ENCODE data around the gene MEGF9. TPM values are rescaled to one million over a fixed set of nuclear protein-coding genes. Genes with fewer than 3 reads are reported as not detected.
"Not testable (repeated sequence)": the region's sequence is repeated elsewhere in the genome, so short reads cannot be mapped to it uniquely, and the experiment has no call there.

Gene MEGF9
- total RNA-seq, 4 donors from 2014 or later: 65.2 to 194 (median 138) TPM

GRCh38 chr9:120557205-120557604 lies 157.1 kb downstream of the MEGF9 start:
- H3K4me3 ChIP-seq (replicated peaks in 1 of 3): no peak overlapping the region
- 46 to 48% methylated on average over 2 of the region's 2 CpGs for WGBS, 2 donors
- intact Hi-C loops (cut with DNase I): no loop called here
- H3K27ac ChIP-seq: no peak overlapping the region
- H3K9me3 ChIP-seq: no peaks in the 10 kb centered on the region
- no peaks in the 10 kb centered on the region for H3K27me3 ChIP-seq
- TF ChIP-seq POLR2A (IDR thresholded peaks at IDR 0.05) (no peak), CTCF (IDR thresholded peaks at IDR 0.05) (no peak)
- no peaks in the 10 kb centered on the region for H3K4me1 ChIP-seq
- DNase-seq: no peak
- peaks cover 0 to 7% of the 10 kb centered on the region in 2 donors for H3K36me3 ChIP-seq

- peaks cover 0 to 7% of the 10 kb centered on the region in 2 donors for H3K36me3 ChIP-seq
- WGBS, 2 donors: 93 to 94% methylated on average over 3 of the region's 3 CpGs
- DNase-seq: no peak
- no peak overlapping the region for H3K4me3 ChIP-seq (replicated peaks in 1 of 3)
- no peaks in the 10 kb centered on the region for H3K27me3 ChIP-seq
- intact Hi-C loops (cut with DNase I): no loop called here
- H3K9me3 ChIP-seq: no peaks in the 10 kb centered on the region
- no peaks in the 10 kb centered on the region for H3K4me1 ChIP-seq
- no peak for TF ChIP-seq CTCF (IDR thresholded peaks at IDR 0.05)
- TF ChIP-seq POLR2A (IDR thresholded peaks at IDR 0.05): no peak
- H3K27ac ChIP-seq: no peak overlapping the region
Measured at GRCh38 chr9:120556775-120557174, 157.5 kb downstream of the MEGF9 start.

- no peak for DNase-seq
- H3K27me3 ChIP-seq: no peaks in the 10 kb centered on the region
- no peak overlapping the region for H3K4me3 ChIP-seq (replicated peaks in 1 of 3)
- intact Hi-C loops (cut with DNase I): no loop called here
- TF ChIP-seq POLR2A (IDR thresholded peaks at IDR 0.05) (no peak), CTCF (IDR thresholded peaks at IDR 0.05) (no peak)
- H3K27ac ChIP-seq: no peak overlapping the region
- peaks cover 0 to 7% of the 10 kb centered on the region in 2 donors for H3K36me3 ChIP-seq
- WGBS, 2 donors: 92 to 95% methylated on average over 4 of the region's 4 CpGs
- no peaks in the 10 kb centered on the region for H3K4me1 ChIP-seq
- no peaks in the 10 kb centered on the region for H3K9me3 ChIP-seq
Measured at GRCh38 chr9:120555839-120556238, 158.4 kb downstream of the MEGF9 start.

GRCh38 chr9:120552210-120552704 lies 162.0 kb downstream of the MEGF9 start:
- H3K4me1 ChIP-seq; DNase-seq; H3K27ac ChIP-seq; intact Hi-C loops (cut with DNase I); H3K9me3 ChIP-seq; H3K27me3 ChIP-seq; H3K4me3 ChIP-seq (replicated peaks in 1 of 3); H3K36me3 ChIP-seq: not testable (repeated sequence)
- WGBS, 2 donors: 95 to 96% methylated on average over 6 of the region's 7 CpGs

Other genes with a start within 250 kb of the MEGF9 start
- gene CDK5RAP2, start 134.3 kb downstream of the MEGF9 start, total RNA-seq: 10 to 100 TPM; 39.5 to 51.9 (median 46.9) TPM
- gene FBXW2, start 78.9 kb upstream of the MEGF9 start, total RNA-seq: 10 to 100 TPM; 46.9 to 54.8 (median 50.1) TPM
- gene PSMD5, start 128.5 kb upstream of the MEGF9 start, total RNA-seq: 10 to 100 TPM; 34.8 to 38.6 (median 36.5) TPM
- gene PHF19, start 162.7 kb upstream of the MEGF9 start, total RNA-seq: 10 to 100 TPM; 10.8 to 24.1 (median 13.1) TPM
- gene TRAF1, start 212.3 kb upstream of the MEGF9 start, total RNA-seq: 1 to 10 TPM; 5.7 to 7.8 (median 6.6) TPM

All from thyroid gland (tissue), 4 donors.